Liver (tissue), 9 donors: ENCODE results near the gene HOXB5. TPM values are rescaled to one million over a fixed set of nuclear protein-coding genes. Genes with fewer than 3 reads are reported as not detected.

Experiments
- DNase-seq: peaks from one replicate; pipeline ENCODE4 v3.0.0-alpha.2; 2017; ENCODE audit warnings: low spot score
- H3K27ac ChIP-seq, 2 donors: one replicate each; pipeline ENCODE4 v1.7.0; 2013; ENCODE audit warnings: inconsistent platforms in 2 of 2, low read length in 2 of 2, control low read depth in 1 of 2, low read depth in 1 of 2, mild to moderate bottlenecking in 1 of 2
- H3K27me3 ChIP-seq, 4 donors: one replicate each; pipeline versions ENCODE4 v1.6.1 to v1.7.0; 2013; ENCODE audit warnings: low read length in 3 of 4, inconsistent platforms in 1 of 4, mild to moderate bottlenecking in 1 of 4, moderate library complexity in 1 of 4; ENCODE audit not compliant: control insufficient read depth in 4 of 4, insufficient read depth in 4 of 4
- H3K36me3 ChIP-seq, 4 donors: one replicate each; pipeline versions ENCODE4 v1.6.1 to v1.7.0; 2013; ENCODE audit warnings: low read length in 3 of 4, mild to moderate bottlenecking in 3 of 4, low read depth in 1 of 4, moderate library complexity in 1 of 4; ENCODE audit not compliant: control insufficient read depth in 4 of 4, insufficient read depth in 3 of 4
- H3K4me1 ChIP-seq, 4 donors: one replicate each; pipeline versions ENCODE4 v1.6.1 to v1.7.0; 2013; ENCODE audit warnings: low read length in 3 of 4, mild to moderate bottlenecking in 3 of 4, moderate library complexity in 1 of 4; ENCODE audit not compliant: control insufficient read depth in 4 of 4, insufficient read depth in 4 of 4
- H3K4me3 ChIP-seq, 3 donors: one replicate each; pipeline versions ENCODE4 v1.6.1 to v1.7.0; 2013; ENCODE audit warnings: low read length in 3 of 3, control low read depth in 1 of 3, low read depth in 1 of 3, mild to moderate bottlenecking in 1 of 3
- H3K9ac ChIP-seq, 2 donors: one replicate each; pipeline ENCODE4 v1.7.0; 2013; ENCODE audit warnings: low read length in 2 of 2, mild to moderate bottlenecking in 2 of 2, moderate library complexity in 2 of 2, control low read depth in 1 of 2, low read depth in 1 of 2
- H3K9me3 ChIP-seq, 4 donors: one replicate each; pipeline versions ENCODE4 v1.6.1 to v1.7.0; 2013; ENCODE audit warnings: low read length in 3 of 4; ENCODE audit not compliant: control insufficient read depth in 4 of 4
- EGR1 ChIP-seq, 2 donors: IDR thresholded peaks; 2 replicates each; pipeline ENCODE4 v1.6.1; 2016 to 2018; ENCODE audit warnings: antibody characterized with exemption in 2 of 2, low read depth in 2 of 2
- FOXA1 ChIP-seq: IDR thresholded peaks from 2 replicates; pipeline ENCODE4 v1.6.1; 2016; ENCODE audit warnings: antibody characterized with exemption
- FOXA2 ChIP-seq: IDR thresholded peaks from 2 replicates; pipeline ENCODE4 v1.6.1; 2016; ENCODE audit warnings: antibody characterized with exemption
- GABPA ChIP-seq, 2 donors: IDR thresholded peaks in 1 of 2; conservative IDR thresholded peaks in 1 of 2; 2 replicates each; pipeline ENCODE4 v1.6.1; 2016; ENCODE audit warnings: antibody characterized with exemption in 2 of 2, mild to moderate bottlenecking in 1 of 2, moderate library complexity in 1 of 2
- HNF4A ChIP-seq, 2 donors: conservative IDR thresholded peaks; 2 replicates each; pipeline ENCODE4 v1.6.1; 2016; ENCODE audit warnings: antibody characterized with exemption in 2 of 2, mild to moderate bottlenecking in 2 of 2
- NR2F2 ChIP-seq: IDR thresholded peaks from 2 replicates; pipeline ENCODE4 v1.6.1; 2016; ENCODE audit warnings: antibody characterized with exemption
- RAD21 ChIP-seq, 2 donors: IDR thresholded peaks; 2 replicates each; pipeline ENCODE4 v1.6.1; 2016; ENCODE audit warnings: antibody characterized with exemption in 2 of 2, mild to moderate bottlenecking in 2 of 2
- SP1 ChIP-seq: IDR thresholded peaks from 2 replicates; pipeline ENCODE4 v1.6.1; 2018; ENCODE audit warnings: antibody characterized with exemption, mild to moderate bottlenecking
- TAF1 ChIP-seq: conservative IDR thresholded peaks from 2 replicates; pipeline ENCODE4 v1.6.1; 2016; ENCODE audit warnings: antibody characterized with exemption, mild to moderate bottlenecking
- WGBS: extraction: QIAGEN DNeasy Blood & Tissue Kit; methylation state at CpG from one replicate; pipeline ENCODE4 v1.1.7; 2013; 5-methylcytosine and 5-hydroxymethylcytosine counted together
- polyA plus RNA-seq, 2 donors: library from polyadenylated mRNA; stranded (reverse) in 1 of 2; unstranded in 1 of 2; fragments of 200-250 nt in 1 of 2; fragments of >200 nt in 1 of 2; fragmentation: Nextera tagmentation in 1 of 2; extraction: Ambion mirVana in 1 of 2; gene quantifications; one replicate each; pipeline versions ENCODE4 v1.2.1 to v1.2.3, GENCODE V29; 2013 to 2015
- total RNA-seq, 2 donors: library from RNA; depleted of rRNA; stranded (reverse); fragments of >200 nt; gene quantifications; one replicate each; pipeline ENCODE4 v1.2.3, GENCODE V29; 2014
- TF ChIP-seq, protein P1 (sequence below): IDR thresholded peaks from 2 replicates; pipeline ENCODE4 v1.6.1; 2016; ENCODE audit warnings: antibody characterized with exemption
- TF ChIP-seq, protein P2 (sequence below): IDR thresholded peaks from 2 replicates; pipeline ENCODE4 v1.6.1; 2016; ENCODE audit warnings: antibody characterized with exemption, mild to moderate bottlenecking
- TF ChIP-seq, protein P3 (sequence below): fragments of 150-350 bp; IDR thresholded peaks from 2 replicates; pipeline ENCODE4 v1.5.1; 2017; ENCODE audit warnings: improper control_type of control experiment, low read depth, low read length; ENCODE audit not compliant: missing input control
- donor health status: healthy.
- donor health status: healthy.
- donor health status: healthy.
- donor health status: healthy.
- donor health status: healthy.

The HOXB5 gene
- total and polyA plus RNA-seq, 4 donors, result 0.08 to 0.38 (median 0.36) TPM; not detected in 1

- no peak overlapping the region for H3K9ac ChIP-seq
- peaks cover 0 to 2% (median 0%) of the 10 kb centered on the region in 4 donors for H3K4me1 ChIP-seq
- 29% methylated on average over 15 of the region's 15 CpGs for WGBS
- TF ChIP-seq GABPA (IDR thresholded peaks at IDR 0.05 in 1 of 2, conservative IDR thresholded peaks at IDR 0.05 in 1 of 2) (no peak), FOXA2 (no peak), TAF1 (no peak), NR2F2 (no peak), RAD21 (IDR thresholded peaks at IDR 0.05) (no peak)
- TF ChIP-seq, protein P1, sequence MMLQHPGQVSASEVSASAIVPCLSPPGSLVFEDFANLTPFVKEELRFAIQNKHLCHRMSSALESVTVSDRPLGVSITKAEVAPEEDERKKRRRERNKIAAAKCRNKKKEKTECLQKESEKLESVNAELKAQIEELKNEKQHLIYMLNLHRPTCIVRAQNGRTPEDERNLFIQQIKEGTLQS, result no peak
- H3K27me3 ChIP-seq, result peaks cover 3 to 11% (median 7%) of the 10 kb centered on the region in 4 donors
- no peaks in the 10 kb centered on the region for H3K36me3 ChIP-seq
- H3K4me3 ChIP-seq, result no peak overlapping the region
- H3K9me3 ChIP-seq, result no peaks in the 10 kb centered on the region
- no peak for DNase-seq
- H3K27ac ChIP-seq, result no peak overlapping the region
Observed at GRCh38 chr17:48561884-48562810, 31.4 kb downstream of the HOXB5 start.

DNA sequence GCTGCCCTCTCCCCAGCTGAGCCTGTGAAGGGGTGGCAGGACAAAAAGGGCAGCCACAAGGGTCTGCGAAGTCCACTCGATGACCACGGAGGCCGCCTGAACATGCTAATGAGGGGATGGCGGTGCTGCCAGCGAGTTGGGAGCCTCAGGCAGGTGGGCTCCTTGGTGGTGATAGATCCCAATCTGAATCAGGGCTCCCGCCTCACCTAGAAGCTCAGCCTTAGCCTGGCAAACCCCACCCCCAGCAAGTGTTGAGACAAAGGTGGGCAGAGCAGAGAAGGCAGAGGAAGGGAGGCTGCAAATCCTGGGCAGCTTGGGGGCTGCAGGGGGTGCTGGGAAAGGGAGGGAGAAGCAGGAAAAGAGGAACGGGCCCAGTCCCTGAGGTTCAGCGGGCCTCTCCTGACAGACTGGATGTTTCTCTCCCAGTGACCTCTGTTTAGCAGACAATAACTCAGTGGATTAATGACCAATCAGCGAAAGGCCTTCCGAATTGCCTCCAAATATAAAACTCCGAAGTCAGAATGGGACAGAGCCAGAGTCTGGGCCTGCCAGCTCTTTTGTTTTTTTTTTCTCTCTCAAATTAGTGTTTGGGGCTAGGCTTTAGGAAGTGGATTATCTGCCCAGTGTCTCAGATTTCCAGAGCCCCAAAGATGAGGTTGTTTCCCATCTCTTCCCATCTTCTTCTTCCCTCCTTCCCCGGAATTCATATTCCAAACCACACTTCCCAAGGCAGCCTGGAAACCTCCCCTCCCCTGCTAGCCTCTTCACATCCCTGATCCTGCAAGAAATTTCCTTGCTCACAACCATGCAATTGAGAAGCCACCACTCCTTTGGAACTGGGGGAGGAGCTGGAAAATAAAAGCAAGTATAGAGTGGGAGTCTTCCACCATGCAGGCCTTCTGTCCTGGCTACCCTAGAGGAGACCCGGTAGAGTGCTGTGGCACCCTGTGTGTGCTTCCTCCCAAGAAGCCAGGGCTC lies 33.5 kb downstream of the HOXB5 start:
- WGBS, result 36% methylated on average over 14 of the region's 14 CpGs
- H3K27ac ChIP-seq, result peak overlapping the region; percentile 6 to 7
- no peak overlapping the region for H3K9ac ChIP-seq

DNA sequence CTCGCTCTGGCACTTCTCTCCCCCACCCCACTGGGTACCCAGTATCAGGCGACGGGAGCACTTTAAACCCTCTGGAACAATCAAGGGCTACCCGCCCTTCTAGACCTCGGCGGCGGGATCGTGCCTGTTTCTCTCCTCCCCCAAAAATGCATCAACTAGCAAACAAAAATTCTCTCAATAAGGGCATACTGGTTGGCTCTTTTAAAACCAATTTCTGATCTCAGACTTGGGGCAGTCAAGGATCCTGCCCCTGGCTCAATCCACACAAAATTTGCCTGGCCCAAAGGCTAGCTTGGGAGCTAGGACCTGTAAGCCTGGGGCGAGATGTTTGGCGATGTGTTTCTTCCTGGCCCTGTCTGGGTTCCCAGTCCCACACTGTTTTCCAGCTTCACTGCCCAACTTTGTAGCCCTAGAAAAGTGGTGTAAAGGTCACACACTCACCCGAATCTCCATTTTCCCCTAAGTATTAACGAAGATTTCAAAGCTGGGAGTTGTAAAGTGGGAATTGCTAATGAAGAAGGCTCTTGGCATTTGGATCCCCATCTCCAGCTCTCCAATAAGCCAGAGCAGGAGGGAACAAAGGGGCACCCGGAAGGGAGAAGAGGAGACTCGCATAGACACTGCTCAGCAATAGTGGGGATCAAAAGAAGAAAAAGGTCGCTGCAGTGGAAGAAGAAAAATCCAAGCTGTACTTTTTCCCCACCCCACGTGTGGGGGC lies 34.3 kb downstream of the HOXB5 start:
- no peaks in the 10 kb centered on the region for H3K9me3 ChIP-seq
- H3K9ac ChIP-seq, result no peak overlapping the region
- no peak overlapping the region for H3K4me3 ChIP-seq
- no peaks in the 10 kb centered on the region for H3K4me1 ChIP-seq
- peak overlapping the region; percentile 6 to 18 for H3K27ac ChIP-seq
- no peak for DNase-seq
- H3K36me3 ChIP-seq, result no peaks in the 10 kb centered on the region
- H3K27me3 ChIP-seq, result peaks cover 3 to 11% (median 3%) of the 10 kb centered on the region in 4 donors
- 29% methylated on average over 16 of the region's 16 CpGs for WGBS
- no peak for TF ChIP-seq FOXA1
- TF ChIP-seq TAF1, result no peak
- no peak for TF ChIP-seq EGR1 (IDR thresholded peaks at IDR 0.05; ENCODE audit: low read depth in 2 of 2)
- no peak for TF ChIP-seq NR2F2
- TF ChIP-seq, protein P2, sequence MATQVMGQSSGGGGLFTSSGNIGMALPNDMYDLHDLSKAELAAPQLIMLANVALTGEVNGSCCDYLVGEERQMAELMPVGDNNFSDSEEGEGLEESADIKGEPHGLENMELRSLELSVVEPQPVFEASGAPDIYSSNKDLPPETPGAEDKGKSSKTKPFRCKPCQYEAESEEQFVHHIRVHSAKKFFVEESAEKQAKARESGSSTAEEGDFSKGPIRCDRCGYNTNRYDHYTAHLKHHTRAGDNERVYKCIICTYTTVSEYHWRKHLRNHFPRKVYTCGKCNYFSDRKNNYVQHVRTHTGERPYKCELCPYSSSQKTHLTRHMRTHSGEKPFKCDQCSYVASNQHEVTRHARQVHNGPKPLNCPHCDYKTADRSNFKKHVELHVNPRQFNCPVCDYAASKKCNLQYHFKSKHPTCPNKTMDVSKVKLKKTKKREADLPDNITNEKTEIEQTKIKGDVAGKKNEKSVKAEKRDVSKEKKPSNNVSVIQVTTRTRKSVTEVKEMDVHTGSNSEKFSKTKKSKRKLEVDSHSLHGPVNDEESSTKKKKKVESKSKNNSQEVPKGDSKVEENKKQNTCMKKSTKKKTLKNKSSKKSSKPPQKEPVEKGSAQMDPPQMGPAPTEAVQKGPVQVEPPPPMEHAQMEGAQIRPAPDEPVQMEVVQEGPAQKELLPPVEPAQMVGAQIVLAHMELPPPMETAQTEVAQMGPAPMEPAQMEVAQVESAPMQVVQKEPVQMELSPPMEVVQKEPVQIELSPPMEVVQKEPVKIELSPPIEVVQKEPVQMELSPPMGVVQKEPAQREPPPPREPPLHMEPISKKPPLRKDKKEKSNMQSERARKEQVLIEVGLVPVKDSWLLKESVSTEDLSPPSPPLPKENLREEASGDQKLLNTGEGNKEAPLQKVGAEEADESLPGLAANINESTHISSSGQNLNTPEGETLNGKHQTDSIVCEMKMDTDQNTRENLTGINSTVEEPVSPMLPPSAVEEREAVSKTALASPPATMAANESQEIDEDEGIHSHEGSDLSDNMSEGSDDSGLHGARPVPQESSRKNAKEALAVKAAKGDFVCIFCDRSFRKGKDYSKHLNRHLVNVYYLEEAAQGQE, result no peak
- no peak for TF ChIP-seq HNF4A (conservative IDR thresholded peaks at IDR 0.05)
- TF ChIP-seq RAD21 (IDR thresholded peaks at IDR 0.05), result no peak
- TF ChIP-seq SP1, result no peak
- TF ChIP-seq FOXA2, result no peak

More for the DNA sequence above, 33.5 kb downstream of the HOXB5 start:
- Histone ChIP-seq H3K4me1 (peaks cover 0 to 2% (median 0%) of the 10 kb centered on the region in 4 donors), H3K36me3 (no peaks in the 10 kb centered on the region), H3K4me3 (no peak overlapping the region), H3K27me3 (peaks cover 3 to 11% (median 5%) of the 10 kb centered on the region in 4 donors), H3K9me3 (no peaks in the 10 kb centered on the region)
- TF ChIP-seq GABPA (IDR thresholded peaks at IDR 0.05 in 1 of 2, conservative IDR thresholded peaks at IDR 0.05 in 1 of 2) (no peak), NR2F2 (peak; percentile 19)
- TF ChIP-seq, protein P3, sequence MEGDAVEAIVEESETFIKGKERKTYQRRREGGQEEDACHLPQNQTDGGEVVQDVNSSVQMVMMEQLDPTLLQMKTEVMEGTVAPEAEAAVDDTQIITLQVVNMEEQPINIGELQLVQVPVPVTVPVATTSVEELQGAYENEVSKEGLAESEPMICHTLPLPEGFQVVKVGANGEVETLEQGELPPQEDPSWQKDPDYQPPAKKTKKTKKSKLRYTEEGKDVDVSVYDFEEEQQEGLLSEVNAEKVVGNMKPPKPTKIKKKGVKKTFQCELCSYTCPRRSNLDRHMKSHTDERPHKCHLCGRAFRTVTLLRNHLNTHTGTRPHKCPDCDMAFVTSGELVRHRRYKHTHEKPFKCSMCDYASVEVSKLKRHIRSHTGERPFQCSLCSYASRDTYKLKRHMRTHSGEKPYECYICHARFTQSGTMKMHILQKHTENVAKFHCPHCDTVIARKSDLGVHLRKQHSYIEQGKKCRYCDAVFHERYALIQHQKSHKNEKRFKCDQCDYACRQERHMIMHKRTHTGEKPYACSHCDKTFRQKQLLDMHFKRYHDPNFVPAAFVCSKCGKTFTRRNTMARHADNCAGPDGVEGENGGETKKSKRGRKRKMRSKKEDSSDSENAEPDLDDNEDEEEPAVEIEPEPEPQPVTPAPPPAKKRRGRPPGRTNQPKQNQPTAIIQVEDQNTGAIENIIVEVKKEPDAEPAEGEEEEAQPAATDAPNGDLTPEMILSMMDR, result no peak
- no peak for DNase-seq
